Hematopoietic multipotent progenitor cell (in vitro differentiated cells): Measurements from ENCODE around the gene FAM114A2. TPM values are rescaled to one million over a fixed set of nuclear protein-coding genes. Genes with fewer than 3 reads are reported as not detected.
"Not testable (repeated sequence)": the region's sequence is repeated elsewhere in the genome, so short reads cannot be mapped to it uniquely, and the experiment has no call there.

Source experiments
- DNase-seq, 3 donors: peaks; one replicate each; pipeline ENCODE4 v3.0.0-alpha.2; 2011 to 2015; ENCODE audit warnings: low read depth in 2 of 3, low spot score in 2 of 3
- total RNA-seq: library from RNA; depleted of rRNA; stranded (reverse); fragments of >200 nt; gene quantifications from one replicate; pipeline ENCODE4 v1.2.3, GENCODE V29; 2012

FAM114A2 gene
- total RNA-seq, 1 donor: 11.3 TPM

- DNase-seq: no peak
Measured at GRCh38 chr5:154053468-154053867, 14.8 kb upstream of the FAM114A2 start.

DNA sequence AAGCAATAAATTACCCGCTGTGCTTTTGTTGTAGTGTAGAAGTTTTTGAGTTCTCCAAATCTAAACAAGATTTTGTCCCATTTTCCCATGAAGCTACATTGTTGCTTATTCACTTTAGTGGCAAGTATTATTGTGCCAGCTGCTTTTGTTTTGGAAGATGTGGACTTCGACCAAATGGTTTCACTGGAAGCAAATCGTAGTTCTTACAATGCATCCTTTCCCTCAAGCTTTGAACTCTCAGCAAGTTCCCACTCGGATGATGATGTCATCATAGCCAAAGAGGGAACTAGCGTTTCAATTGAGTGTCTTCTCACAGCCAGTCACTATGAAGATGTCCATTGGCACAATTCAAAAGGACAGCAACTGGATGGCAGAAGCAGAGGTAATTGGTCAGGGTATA lies 10.9 kb upstream of the FAM114A2 start:
- no peak for DNase-seq

GRCh38 chr5:154047324-154047723 lies 8.6 kb upstream of the FAM114A2 start:
- no peak for DNase-seq

- DNase-seq: no peak
Measured at GRCh38 chr5:154046486-154046885, 7.8 kb upstream of the FAM114A2 start.

DNA sequence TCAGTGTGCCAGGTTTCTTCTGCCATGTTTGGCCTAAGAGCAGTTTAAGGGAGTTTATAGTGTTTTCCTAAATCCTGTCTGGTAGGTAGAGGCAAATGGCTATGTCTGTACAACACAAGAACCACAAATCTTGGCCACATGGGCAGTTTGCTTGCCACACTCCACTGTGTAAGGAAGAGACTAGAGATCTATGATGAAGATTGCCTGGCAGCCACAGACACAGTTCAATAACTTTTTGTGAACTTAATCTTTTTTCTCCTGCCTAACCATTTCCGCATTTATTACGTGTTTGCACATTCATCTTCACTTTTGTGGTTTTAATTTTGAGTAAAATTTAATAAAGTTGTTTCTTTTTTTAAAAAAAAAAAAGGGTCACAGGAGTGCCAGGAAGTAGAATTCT lies 5.9 kb upstream of the FAM114A2 start:
- no peak for DNase-seq

- no peak for DNase-seq
Measured at GRCh38 chr5:154044099-154044498, 5.4 kb upstream of the FAM114A2 start.

DNA sequence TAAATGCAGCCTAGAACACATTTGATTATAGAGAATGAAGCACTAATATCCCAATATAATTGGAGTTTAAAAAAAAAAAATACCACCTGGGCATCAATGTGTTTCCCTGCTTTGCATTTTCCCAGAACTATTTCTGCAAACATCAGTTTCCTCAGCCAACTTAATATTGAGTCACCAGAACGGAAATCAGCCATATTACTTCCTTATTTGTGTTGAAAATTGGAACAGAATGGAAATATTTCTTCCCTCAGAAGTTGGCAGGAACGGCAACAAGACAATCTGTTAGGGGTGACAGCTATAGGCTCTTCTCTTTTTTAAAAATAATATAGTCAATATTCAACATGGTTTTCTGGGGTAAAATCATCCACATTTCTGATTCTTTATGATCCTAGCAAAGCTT lies 4.1 kb upstream of the FAM114A2 start:
- no peak for DNase-seq

GRCh38 chr5:154039458-154039829 lies 734 bp upstream of the FAM114A2 start:
- no peak for DNase-seq

DNA sequence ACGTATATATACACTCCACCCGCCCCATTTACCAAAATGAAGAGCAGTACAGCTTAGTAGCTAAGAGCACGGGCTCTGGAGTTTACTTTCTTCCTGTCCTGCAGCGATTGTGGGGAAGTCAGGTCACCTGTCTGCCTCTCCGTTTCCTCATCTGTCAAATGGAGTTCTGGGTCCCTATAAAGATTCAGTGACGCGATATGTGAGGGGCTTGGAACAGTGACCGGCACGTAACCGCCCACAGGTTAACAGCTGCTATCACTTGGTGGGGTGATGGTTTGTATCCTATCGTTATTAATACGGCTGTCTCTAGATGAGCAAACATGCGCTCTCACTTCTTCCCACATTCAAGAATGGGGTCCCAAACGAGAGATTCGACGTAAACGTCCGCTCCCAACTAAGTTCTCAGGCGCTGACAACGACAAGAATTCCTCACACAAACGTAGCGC lies 426 bp downstream of the FAM114A2 start:
- peak in 1 of 3 donors; percentile 65 for DNase-seq

DNA sequence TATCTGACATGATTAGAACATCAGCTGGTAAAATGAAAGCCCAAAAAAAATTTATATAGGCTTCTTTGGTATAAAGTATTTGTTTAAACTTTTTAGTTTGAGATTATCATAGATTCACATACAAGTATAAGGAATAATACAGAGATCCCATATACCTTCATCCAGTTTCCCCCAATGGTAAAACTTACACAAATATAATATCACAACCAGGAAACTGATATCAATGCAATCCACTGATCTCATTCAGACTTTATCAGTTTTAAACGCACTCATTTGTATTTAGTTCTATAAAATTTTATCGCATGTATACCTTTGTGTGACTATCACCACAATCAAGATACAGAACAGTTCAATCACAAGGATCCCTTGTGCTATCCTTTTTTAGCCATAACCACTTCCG lies 3.8 kb downstream of the FAM114A2 start:
- no peak for DNase-seq

DNA sequence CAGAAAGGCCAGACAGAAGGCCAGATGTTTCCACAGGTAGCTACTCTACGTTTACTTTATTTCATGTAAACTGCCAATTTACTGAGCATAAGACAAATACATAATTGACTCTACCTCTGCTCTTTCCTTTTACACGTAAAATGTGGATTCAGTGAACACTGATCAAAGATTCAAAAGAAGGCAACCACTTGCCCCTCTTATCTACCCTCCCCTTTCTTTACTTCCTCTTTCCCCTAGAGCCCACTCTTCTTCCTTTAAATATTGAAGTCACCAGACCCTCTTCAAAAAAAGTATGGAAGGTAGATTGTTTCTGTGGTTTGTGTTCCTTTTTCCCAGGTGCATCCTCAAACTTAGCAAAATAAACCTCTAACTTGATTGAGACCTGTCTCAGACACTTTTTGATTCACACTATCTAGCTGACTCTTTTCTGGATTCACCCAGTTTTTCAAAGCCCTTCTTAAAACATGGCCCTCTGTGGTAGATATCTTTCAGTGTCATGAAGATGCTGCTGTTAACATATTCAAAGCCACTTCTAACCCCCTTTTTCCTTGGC lies 6.7 kb downstream of the FAM114A2 start:
- DNase-seq: peak in 1 of 3 donors; percentile 28

DNA sequence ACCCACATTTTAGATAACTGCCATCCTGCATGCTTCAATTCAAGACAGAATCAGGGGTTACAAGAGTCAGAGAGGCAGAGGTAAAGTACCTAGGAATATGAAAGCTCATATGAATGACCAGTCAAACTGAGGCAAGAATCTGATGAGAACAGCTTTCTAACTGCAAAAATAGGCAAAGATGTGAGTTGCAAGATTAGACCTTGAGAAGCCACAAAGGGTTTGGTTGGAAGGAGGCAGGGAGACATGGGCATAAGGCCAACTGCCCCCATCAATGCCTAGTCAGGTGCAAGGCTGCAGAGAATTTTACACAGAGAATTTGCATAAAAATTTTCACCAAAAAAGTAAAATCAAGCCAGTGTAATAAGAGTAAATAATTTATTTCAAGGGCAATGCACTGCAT lies 12.8 kb downstream of the FAM114A2 start:
- no peak for DNase-seq

DNA sequence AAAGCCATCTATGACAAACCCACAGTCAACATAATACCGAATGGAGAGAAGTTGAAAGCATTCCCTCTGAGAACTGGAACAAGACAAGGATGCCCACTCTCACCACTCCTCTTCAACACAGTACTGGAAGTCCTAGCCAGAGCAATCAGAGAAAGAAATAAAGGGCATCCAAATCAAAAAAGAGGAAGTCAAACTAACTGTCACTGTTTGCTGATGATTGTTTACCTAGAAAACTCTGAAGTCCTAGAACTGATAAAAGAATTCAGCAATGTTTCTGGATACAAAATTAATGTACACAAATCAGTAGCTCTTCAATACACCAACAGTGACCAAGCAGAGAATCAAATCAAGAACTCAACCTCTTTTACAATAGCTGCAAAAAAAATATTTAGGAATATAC lies 19.8 kb downstream of the FAM114A2 start:
- not testable (repeated sequence) for DNase-seq

DNA sequence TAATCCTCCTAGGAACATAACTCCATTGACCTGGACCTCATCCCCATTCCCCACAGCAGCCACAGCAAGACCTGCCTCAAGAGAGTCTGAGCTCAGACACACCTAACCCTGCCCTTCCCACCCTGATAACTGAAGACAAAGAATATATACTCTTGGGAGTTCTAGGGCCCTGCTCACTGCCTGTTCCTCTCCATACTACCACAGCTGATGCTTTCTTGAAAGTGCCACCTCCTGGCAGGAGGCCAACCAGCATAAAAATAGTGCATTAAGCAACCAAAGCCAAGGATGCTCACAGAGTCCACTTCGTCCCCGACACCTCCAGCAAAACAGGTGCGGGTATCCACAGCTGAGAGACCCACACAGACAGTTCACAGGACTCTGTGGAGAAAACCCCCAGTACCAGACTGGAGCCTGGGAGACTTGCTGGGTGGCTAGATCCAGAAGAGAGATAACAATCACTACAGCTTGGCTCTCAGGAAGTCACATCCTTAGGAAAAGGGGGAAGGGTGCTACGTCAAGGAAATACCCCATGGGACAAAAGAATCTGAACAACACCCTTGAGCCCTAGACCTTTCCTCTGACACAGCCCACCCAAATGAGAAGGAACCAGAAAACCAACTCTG lies 23.5 kb downstream of the FAM114A2 start:
- no peak for DNase-seq

DNA sequence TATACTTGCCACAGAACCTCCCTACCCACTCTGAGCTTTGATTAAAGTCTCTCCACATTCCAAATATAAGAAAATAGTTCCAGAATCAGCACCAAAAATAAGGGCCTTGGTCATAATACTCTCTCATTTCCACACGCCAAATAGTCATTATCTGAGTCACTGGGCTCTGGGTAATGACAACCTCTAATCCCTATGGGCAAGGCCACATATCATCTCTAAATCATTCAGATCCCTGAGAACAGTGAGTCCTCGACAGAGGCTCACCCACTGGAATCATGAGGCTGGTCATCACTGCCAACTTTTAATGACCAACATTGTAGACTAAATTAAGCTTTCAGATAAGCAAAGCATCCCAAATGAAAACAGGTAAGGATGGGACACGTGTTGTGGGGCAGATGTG lies 28.1 kb downstream of the FAM114A2 start:
- DNase-seq: no peak

GRCh38 chr5:154005648-154006047 lies 33.1 kb downstream of the FAM114A2 start:
- DNase-seq: no peak

- no peak for DNase-seq
Measured at GRCh38 chr5:154002511-154003020, 36.1 kb downstream of the FAM114A2 start.

- DNase-seq: no peak
Measured at GRCh38 chr5:154002093-154002492, 36.6 kb downstream of the FAM114A2 start.

DNA sequence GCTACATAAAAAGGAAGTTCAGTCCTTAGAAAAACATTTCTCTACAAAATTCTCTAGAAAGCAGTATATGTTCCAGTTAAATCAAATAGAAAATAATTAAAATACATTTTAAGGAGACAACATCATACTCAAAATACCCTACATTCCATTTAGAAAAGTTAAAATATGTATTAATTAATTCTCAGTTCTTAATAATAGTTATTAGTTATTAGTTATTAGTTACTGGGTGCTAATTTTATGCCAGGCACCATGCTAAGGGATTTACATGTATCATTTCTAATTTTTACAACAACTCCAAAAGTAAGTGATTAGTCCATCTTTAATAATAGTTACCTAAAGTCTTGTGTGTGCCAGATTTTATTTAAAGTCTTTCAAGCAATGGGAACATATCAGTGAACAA lies 38.0 kb downstream of the FAM114A2 start:
- no peak for DNase-seq

- DNase-seq: no peak
Measured at GRCh38 chr5:153999995-154000394, 38.7 kb downstream of the FAM114A2 start.

DNA sequence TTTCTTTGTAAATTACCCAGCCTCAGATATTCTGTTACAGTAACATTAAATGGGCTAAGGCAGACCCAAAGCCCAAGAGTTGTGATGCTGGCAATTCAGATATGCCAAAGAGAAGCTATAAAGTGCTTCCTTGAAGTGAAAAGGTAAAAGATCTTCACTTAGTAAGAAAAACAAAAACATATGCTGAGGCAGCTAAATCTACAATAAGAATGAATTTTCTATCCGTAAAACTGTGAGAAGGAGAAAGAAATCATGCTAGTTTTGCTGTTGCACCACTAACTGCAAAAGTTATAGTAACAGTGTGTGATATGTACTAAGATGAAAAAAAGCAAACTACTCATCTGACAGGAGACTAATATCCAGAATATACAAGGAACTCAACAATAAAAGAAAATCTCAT lies 39.9 kb downstream of the FAM114A2 start:
- no peak for DNase-seq

DNA sequence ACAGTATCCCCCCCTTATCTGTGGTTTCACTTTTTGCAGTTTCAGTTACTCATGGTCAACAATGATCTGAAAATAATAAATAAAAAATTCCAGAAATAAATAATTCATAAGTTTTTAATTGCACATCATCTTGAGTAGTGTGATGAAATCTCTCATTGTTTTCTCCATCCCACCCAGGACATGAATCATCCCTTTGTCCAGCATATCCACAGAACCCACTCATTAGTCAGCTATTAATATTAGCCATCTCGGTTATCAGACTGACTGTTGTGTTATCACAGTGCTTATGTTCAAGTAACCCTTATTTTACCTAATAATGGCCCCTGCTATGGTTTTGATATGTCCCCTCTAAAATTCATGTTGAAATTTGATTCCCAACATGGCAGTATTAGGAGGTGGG lies 40.7 kb downstream of the FAM114A2 start:
- no peak for DNase-seq

DNA sequence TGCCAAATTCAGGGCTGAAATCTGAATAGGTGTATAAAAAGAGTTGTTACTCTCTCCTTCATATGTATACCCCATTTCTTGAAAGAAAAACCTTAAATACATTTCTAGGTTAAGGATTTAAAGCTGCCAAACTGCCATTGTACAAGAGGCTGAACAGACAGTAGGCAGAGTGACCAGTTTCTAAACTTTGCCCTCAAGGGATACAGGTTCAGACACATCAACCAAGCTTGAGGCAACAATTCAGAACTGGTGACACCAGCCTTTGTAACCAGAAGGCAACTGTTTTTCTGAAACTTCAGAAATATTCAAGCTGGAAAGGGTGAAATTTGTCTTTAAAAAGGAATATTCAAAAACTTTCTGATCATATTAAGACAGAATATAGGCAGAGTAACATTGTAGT lies 47.5 kb downstream of the FAM114A2 start:
- DNase-seq: no peak
